ENCODE data around the gene AFF3.

GRCh38 chr2:99831772-99832171 lies 310.6 kb downstream of the AFF3 start:
- TF ChIP-seq CTCF (IDR thresholded peaks at IDR 0.05) (no peak), POLR2A (IDR thresholded peaks at IDR 0.05) (no peak)

Measured in right lobe of liver (tissue), 4 donors.